HL-60 (cell line): ENCODE data around the gene GRID2.

Experiments
- CTCF ChIP-seq: IDR thresholded peaks from one replicate; pipeline ENCODE4 v1.5.1; 2011; ENCODE audit warnings: low read length, control low read depth, inconsistent platforms; ENCODE audit not compliant: insufficient read depth
- REST ChIP-seq: IDR thresholded peaks from 2 replicates; pipeline ENCODE4 v1.6.1; 2012; ENCODE audit warnings: low read depth; ENCODE audit not compliant: insufficient replicate concordance

DNA sequence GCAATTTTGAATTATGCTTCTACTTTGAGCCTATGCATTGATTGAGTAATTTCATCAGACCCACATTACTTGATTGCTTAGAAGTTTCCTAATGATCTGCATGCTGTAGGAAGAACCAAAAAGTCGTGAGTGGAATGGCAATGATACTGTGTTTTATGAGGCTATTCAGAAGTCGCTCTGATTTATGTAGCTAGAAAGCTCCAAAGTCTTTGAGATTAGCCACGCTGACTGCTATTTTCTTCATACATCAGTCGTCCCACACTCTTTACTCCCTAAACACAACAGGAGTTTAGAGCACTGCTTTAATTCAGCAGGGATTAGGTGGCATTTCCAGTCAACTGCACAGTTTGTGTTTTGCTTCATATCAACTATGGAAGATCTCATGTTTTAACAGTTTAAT, 4.1 kb downstream of the GRID2 start:
- TF ChIP-seq REST (no peak), CTCF (no peak)
